GM12874 (cell line): Measurements from ENCODE around the gene GATAD2A.

Source experiments
- TF ChIP-seq, protein P1 (sequence below): IDR thresholded peaks from 2 replicates; pipeline ENCODE4 v1.5.1; 2011; ENCODE audit warnings: low read depth, mild to moderate bottlenecking, control low read depth, low read length, moderate library complexity; ENCODE audit not compliant: insufficient read depth

GATAD2A gene

DNA sequence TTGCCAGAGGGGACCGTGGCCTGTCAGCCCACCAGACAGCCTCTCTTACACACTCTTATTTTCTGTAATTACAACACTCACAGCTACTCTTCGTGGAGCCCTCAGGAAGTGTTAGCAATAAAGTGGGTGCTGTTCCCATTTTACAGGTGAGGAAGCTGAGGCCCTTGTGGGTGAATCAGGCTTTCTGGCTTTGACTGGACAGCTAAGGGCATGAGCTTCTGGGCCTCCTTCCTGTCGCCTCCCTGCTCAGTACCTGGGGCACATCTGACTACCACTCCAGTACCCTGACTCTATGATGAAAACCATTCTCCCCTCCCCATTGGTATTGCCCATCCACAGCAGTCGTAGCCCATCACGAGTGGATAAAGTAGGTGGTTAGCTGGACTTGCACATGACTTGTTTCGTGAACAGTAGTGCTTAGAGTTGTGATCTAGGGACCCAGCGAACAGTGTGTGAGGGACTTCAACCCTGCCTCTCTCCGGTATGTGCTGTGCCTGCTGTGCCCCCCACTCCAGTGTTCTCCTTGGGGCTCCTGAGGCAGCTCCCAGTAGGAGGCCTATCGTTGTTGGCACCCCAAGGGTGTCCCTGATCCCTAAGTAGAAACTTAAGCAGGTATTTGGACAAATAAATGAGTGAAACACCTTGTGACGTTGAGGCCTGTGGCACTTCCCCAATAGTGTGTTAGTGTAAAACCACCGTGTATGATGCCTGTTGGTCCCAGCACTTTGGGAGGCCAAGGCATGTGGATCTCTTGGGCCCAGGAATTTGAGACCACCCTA lies 38.6 kb downstream of the GATAD2A start:
- TF ChIP-seq, protein P1, sequence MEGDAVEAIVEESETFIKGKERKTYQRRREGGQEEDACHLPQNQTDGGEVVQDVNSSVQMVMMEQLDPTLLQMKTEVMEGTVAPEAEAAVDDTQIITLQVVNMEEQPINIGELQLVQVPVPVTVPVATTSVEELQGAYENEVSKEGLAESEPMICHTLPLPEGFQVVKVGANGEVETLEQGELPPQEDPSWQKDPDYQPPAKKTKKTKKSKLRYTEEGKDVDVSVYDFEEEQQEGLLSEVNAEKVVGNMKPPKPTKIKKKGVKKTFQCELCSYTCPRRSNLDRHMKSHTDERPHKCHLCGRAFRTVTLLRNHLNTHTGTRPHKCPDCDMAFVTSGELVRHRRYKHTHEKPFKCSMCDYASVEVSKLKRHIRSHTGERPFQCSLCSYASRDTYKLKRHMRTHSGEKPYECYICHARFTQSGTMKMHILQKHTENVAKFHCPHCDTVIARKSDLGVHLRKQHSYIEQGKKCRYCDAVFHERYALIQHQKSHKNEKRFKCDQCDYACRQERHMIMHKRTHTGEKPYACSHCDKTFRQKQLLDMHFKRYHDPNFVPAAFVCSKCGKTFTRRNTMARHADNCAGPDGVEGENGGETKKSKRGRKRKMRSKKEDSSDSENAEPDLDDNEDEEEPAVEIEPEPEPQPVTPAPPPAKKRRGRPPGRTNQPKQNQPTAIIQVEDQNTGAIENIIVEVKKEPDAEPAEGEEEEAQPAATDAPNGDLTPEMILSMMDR: no peak

GRCh38 chr19:19444681-19445155 lies 39.2 kb downstream of the GATAD2A start:
- TF ChIP-seq, protein P1: no peak

GRCh38 chr19:19445288-19445687 lies 39.8 kb downstream of the GATAD2A start:
- TF ChIP-seq, protein P1: no peak

DNA sequence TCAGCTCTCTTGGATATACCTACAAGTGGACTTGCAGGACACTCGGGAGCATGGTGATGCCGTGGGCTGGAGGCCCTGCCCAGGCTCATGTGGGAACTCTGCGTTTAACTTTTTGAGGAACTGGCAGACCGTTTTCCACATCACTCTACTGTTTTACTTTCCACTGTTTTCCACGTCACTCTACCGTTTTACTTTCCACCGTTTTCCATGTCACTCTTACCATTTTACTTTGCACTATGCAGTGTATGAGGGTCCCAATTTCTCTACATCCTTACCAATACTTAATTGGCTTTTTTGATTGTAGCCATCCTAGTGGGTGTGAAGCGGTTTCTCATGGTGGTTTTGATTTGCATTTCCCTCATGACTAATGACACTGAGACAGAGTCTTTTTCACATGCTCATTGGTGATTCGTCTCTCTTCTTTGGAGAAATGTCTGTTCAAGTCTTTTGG lies 40.5 kb downstream of the GATAD2A start:
- TF ChIP-seq, protein P1: no peak

- TF ChIP-seq, protein P1: no peak
Observed at GRCh38 chr19:19446655-19447437, 41.4 kb downstream of the GATAD2A start.

DNA sequence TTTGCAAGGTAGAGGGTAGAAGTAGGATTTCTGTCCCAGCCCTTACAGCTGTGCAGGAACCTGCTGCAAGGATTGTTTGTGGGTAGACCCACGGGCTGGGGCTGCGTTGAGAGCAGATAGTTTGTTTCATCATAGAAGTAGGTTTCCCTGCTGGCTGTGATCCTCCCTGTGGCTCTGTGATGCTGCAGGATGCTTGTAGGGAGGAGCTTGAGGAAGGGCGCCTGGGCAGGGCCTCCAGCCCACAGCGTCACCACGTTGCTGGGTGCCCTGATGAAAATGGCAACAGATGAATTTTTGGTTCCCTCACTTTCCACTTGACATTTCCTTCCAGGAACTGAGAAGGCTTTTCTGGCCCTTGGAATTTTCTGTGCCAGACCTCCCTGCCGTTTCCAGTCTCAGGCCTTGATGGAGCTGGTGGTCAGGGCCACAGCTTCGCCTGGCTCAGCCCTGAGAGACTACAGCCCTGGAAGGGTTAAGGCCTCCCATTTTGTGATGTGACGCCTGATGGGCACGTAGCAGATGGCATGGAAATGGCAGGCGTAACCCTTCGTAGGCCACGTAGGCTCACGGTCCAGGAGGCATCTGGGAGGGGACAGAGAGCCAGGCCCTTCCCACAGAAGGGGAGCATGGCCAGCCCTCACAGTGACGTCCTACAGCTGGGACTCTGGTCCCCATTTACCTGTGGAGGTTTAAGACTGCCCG lies 42.2 kb downstream of the GATAD2A start:
- TF ChIP-seq, protein P1: no peak

GRCh38 chr19:19448238-19448544 lies 42.7 kb downstream of the GATAD2A start:
- TF ChIP-seq, protein P1: no peak
